ENCODE measurements around the gene MYCBP2. TPM values are rescaled to one million over a fixed set of nuclear protein-coding genes. Genes with fewer than 3 reads are reported as not detected.

The MYCBP2 gene
- total and polyA plus RNA-seq, 4 experiments from 2014 or later = 13.3 to 197 (median 118) TPM

DNA sequence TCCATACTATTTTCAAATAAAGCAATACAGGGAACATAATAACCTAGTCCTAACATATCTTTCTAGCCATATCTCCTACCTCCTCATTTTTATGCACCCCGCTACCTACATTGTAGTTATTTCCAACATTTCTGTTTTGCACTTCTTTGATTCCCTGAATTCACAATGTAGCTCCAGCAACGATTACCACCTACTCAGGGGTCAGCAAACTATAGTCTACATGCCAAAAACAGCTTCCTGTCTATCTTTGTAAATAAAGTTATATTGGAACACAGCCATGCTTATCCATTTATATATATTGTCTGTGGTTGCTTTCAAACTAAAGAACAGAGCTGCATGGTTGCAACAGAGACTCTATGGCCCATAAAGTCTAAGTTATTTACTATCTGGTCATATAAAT, 16.7 kb downstream of the MYCBP2 start:
- Mint-ChIP-seq H3K27me3 (no peaks in the 10 kb centered on the region), H3K9me3 (no peaks in the 10 kb centered on the region), H3K27ac (peak overlapping the region in 1 of 7 donors; percentile 35), H3K4me1 (peaks cover 78 to 94% (median 89%) of the 10 kb centered on the region in 4 donors), H3K4me3 (peak overlapping the region in 5 of 8 donors; percentile 23 to 65 (median 41)), H3K36me3 (no peaks in the 10 kb centered on the region)
- no peak for DNase-seq
- no peak overlapping the region for H3K4me3 ChIP-seq (ENCODE audit: low read length in 2 of 2)
- POLR2A ChIA-PET (ENCODE audit: partially characterized antibody) = interaction anchor here (0.7 to 1.7 kb wide), 3 partner anchors 9 to 19 kb away, joined by 3 to 6 read pairs (median 5); no protein-coding TSS in a partner anchor
- H3K27ac ChIP-seq (ENCODE audit: low read depth, low read length) = no peak overlapping the region
- no peaks in the 10 kb centered on the region for H3K36me3 ChIP-seq (ENCODE audit: insufficient read depth, low read length)
- H3K4me1 ChIP-seq (ENCODE audit: insufficient read depth, low read length) = peaks cover 96% of the 10 kb centered on the region
- H3K9me3 ChIP-seq (ENCODE audit: control insufficient read depth in 1 of 2, low read length in 2 of 2) = no peaks in the 10 kb centered on the region
- H3K27me3 ChIP-seq (ENCODE audit: insufficient read depth, low read length) = no peaks in the 10 kb centered on the region
- CTCF ChIA-PET (ENCODE audit: partially characterized antibody) = interaction anchor here (1.4 kb wide), 1 partner anchor 16 kb away, joined by 3 read pairs; no protein-coding TSS in a partner anchor
- intact Hi-C loops (cut with micrococcal nuclease) = loop anchor here (5.0 kb wide), 1 partner anchor 33 kb away; no protein-coding TSS in a partner anchor

DNA sequence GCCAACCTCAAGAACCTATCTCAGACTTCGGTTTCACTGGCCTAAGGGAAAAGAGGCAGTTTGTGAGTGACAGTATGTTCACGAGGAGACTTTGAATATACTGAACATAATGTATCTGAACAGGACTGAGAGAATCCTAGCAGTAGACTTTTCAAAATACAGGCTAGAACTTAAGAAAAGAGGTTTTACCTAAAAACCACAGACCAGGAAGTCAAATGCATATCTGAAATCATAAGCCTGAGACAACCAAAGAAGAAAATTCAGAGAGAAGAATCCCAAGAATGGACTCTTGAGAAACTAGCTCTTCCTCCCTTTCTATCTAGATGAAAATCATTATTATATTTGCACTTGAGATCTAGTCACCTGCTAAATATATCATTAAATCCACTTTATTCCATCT, 17.6 kb downstream of the MYCBP2 start:
- CTCF ChIA-PET (ENCODE audit: partially characterized antibody) = interaction anchor here (1.4 kb wide), 1 partner anchor 17 kb away, joined by 3 read pairs; no protein-coding TSS in a partner anchor
- Mint-ChIP-seq H3K27me3 (no peaks in the 10 kb centered on the region), H3K9me3 (no peaks in the 10 kb centered on the region), H3K4me3 (peak overlapping the region in 7 of 8 donors; percentile 23 to 86 (median 39)), H3K27ac (peak overlapping the region in 4 of 7 donors; percentile 5 to 69 (median 60)), H3K4me1 (peaks cover 74 to 91% (median 85%) of the 10 kb centered on the region in 4 donors), H3K36me3 (peaks cover 2% of the 10 kb centered on the region in 2 donors)
- no peak overlapping the region for H3K4me3 ChIP-seq (ENCODE audit: low read length in 2 of 2)
- peaks cover 94% of the 10 kb centered on the region for H3K4me1 ChIP-seq (ENCODE audit: insufficient read depth, low read length)
- intact Hi-C loops (cut with micrococcal nuclease) = loop anchor here (2.0 kb wide), 1 partner anchor 18 kb away; the partner anchor contains the start of gene MYCBP2
- no peaks in the 10 kb centered on the region for H3K27me3 ChIP-seq (ENCODE audit: insufficient read depth, low read length)
- POLR2A ChIA-PET (ENCODE audit: partially characterized antibody) = interaction anchor here (1.7 to 2.4 kb wide), 2 partner anchors 17 to 20 kb away, joined by 6 to 13 read pairs; partner anchors contain the start of gene MYCBP2
- H3K36me3 ChIP-seq (ENCODE audit: insufficient read depth, low read length) = no peaks in the 10 kb centered on the region
- H3K27ac ChIP-seq (ENCODE audit: low read depth, low read length) = no peak overlapping the region
- DNase-seq = no peak
- no peaks in the 10 kb centered on the region for H3K9me3 ChIP-seq (ENCODE audit: control insufficient read depth in 1 of 2, low read length in 2 of 2)

DNA sequence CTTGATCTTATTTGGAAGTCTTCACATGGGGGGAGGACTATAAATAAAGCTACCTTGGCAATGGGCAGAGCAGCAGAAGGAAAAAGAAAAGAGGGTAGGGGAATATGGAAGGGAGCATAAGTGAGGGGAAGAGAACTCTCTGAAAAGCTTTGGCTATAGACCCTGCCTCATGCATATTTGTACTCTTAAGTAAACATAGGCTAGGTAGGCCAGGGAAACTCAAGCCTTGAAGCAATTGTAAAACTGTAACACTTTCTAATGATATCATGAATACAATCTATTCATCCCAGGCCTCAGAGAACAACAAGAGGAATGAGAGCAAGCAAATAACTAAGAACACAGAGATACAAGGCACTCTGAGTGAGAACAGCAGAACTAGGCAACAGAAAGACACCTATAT, 20.4 kb downstream of the MYCBP2 start:
- Mint-ChIP-seq H3K27ac (peak overlapping the region in 6 of 7 donors; percentile 18 to 65 (median 47)), H3K36me3 (peaks cover 3 to 4% of the 10 kb centered on the region in 2 donors)
- intact Hi-C loops (cut with micrococcal nuclease) = loop anchor here (1.0 kb wide), 1 partner anchor 8 kb away; no protein-coding TSS in a partner anchor

DNA sequence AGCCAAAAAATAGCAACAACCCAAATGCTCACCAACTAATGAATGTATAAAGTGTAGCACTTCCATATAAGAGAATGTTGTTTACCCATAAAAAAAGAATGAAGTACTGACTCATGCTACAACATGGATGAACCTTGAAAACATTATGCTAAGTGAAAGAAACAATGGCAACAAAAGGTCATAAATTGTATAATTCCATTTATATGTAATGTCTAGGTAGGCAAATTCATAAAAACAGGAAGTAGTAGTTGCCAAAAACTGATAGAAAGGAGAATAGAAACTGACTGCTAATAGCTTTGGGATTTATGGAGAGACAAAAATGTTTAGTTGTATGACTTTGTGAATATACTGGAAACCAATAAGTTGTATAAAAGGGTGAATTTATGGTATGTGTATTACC, 21.6 kb downstream of the MYCBP2 start:
- no peaks in the 10 kb centered on the region for H3K36me3 ChIP-seq (ENCODE audit: insufficient read depth, low read length)
- H3K4me3 ChIP-seq (ENCODE audit: low read length in 2 of 2) = no peak overlapping the region
- H3K27me3 ChIP-seq (ENCODE audit: insufficient read depth, low read length) = no peaks in the 10 kb centered on the region
- Mint-ChIP-seq H3K4me1 (peaks cover 69 to 93% (median 78%) of the 10 kb centered on the region in 4 donors), H3K27ac (peak overlapping the region in 2 of 7 donors; percentile 7 to 12), H3K4me3 (peak overlapping the region in 4 of 8 donors; percentile 3 to 51 (median 20)), H3K9me3 (no peaks in the 10 kb centered on the region), H3K27me3 (no peaks in the 10 kb centered on the region), H3K36me3 (peaks cover 3 to 4% of the 10 kb centered on the region in 2 donors)
- peaks cover 72% of the 10 kb centered on the region for H3K4me1 ChIP-seq (ENCODE audit: insufficient read depth, low read length)
- ChIA-PET CTCF (ENCODE audit: partially characterized antibody) (no interaction called here), POLR2A (ENCODE audit: partially characterized antibody) (interaction anchor here (1.3 kb wide), 1 partner anchor 24 kb away, joined by 4 read pairs; no protein-coding TSS in a partner anchor)
- H3K9me3 ChIP-seq (ENCODE audit: control insufficient read depth in 1 of 2, low read length in 2 of 2) = no peaks in the 10 kb centered on the region
- intact Hi-C loops (cut with micrococcal nuclease) = no loop called here
- H3K27ac ChIP-seq (ENCODE audit: low read depth, low read length) = no peak overlapping the region
- no peak for DNase-seq

More for the DNA sequence above, 20.4 kb downstream of the MYCBP2 start:
- no peaks in the 10 kb centered on the region for H3K9me3 Mint-ChIP-seq
- H3K4me1 ChIP-seq (ENCODE audit: insufficient read depth, low read length) = peaks cover 75% of the 10 kb centered on the region
- H3K4me3 ChIP-seq (ENCODE audit: low read length in 2 of 2) = no peak overlapping the region
- H3K27me3 ChIP-seq (ENCODE audit: insufficient read depth, low read length) = no peaks in the 10 kb centered on the region
- peaks cover 72 to 94% (median 80%) of the 10 kb centered on the region in 4 donors for H3K4me1 Mint-ChIP-seq
- no peaks in the 10 kb centered on the region for H3K27me3 Mint-ChIP-seq
- H3K4me3 Mint-ChIP-seq = peak overlapping the region in 6 of 8 donors; percentile 10 to 64 (median 49)
- DNase-seq = no peak
- H3K9me3 ChIP-seq (ENCODE audit: control insufficient read depth in 1 of 2, low read length in 2 of 2) = no peaks in the 10 kb centered on the region
- CTCF ChIA-PET (ENCODE audit: partially characterized antibody) = interaction anchor here (2.0 kb wide), 1 partner anchor 20 kb away, joined by 10 read pairs; the partner anchor contains the start of gene MYCBP2
- POLR2A ChIA-PET (ENCODE audit: partially characterized antibody) = interaction anchor here (1.3 kb wide), 1 partner anchor 23 kb away, joined by 4 read pairs; no protein-coding TSS in a partner anchor
- H3K36me3 ChIP-seq (ENCODE audit: insufficient read depth, low read length) = no peaks in the 10 kb centered on the region
- H3K27ac ChIP-seq (ENCODE audit: low read depth, low read length) = no peak overlapping the region

DNA sequence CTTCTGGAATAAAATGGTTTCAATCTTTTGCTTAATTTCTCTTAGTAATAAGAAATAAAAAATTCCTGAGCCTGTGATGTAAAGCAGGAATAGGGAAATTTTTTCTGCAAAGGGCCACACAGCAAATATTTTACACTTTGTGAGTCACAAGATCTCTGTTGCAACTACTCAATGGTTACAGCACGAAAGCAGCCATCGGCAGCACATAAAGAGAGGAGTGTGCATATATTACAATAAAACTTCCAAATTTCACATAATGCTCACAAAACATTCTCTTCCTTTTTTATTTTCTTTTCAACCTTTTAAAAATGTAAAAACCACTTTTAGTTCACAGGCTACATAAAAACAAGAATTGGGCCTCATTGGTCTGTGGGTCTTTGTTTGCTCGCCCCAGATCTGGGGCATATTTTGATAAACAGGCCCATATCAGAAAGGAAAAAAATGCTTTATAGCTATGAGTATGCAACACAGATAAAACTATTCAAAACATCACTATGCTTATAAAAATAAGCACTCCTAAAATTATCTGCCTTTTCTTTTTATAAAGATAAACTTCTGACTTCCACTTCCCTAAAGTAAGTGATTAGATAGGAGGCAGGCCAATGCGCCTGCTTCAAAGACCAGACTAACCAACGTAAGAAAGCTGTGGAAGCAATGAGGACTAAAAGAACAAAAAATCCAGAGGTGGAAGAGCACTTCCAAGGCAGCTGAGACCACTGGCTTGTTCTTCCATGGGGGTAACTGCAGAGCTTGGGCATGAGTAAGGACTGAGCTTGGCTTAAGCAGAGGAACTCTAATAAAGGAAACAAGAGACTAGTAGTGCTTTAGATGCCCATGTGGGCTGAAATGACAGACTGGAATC, 26.5 kb downstream of the MYCBP2 start:
- H3K4me1 Mint-ChIP-seq = peaks cover 52 to 79% (median 59%) of the 10 kb centered on the region in 4 donors
- peaks cover 12 to 13% of the 10 kb centered on the region in 2 donors for H3K36me3 Mint-ChIP-seq
- Histone ChIP-seq H3K4me1 (ENCODE audit: insufficient read depth, low read length) (peaks cover 60% of the 10 kb centered on the region), H3K36me3 (ENCODE audit: insufficient read depth, low read length) (no peaks in the 10 kb centered on the region), H3K9me3 (ENCODE audit: control insufficient read depth in 1 of 2, low read length in 2 of 2) (no peaks in the 10 kb centered on the region), H3K27me3 (ENCODE audit: insufficient read depth, low read length) (no peaks in the 10 kb centered on the region), H3K27ac (ENCODE audit: low read depth, low read length) (no peak overlapping the region), H3K4me3 (ENCODE audit: low read length in 2 of 2) (no peak overlapping the region)
- POLR2A ChIA-PET (ENCODE audit: partially characterized antibody) = no interaction called here
- H3K4me3 Mint-ChIP-seq = peak overlapping the region in 4 of 8 donors; percentile 9 to 55 (median 34)
- no peaks in the 10 kb centered on the region for H3K9me3 Mint-ChIP-seq
- H3K27me3 Mint-ChIP-seq = no peaks in the 10 kb centered on the region
- H3K27ac Mint-ChIP-seq = peak overlapping the region in 1 of 7 donors; percentile 58
- intact Hi-C loops (cut with micrococcal nuclease) = no loop called here
- DNase-seq = no peak
- CTCF ChIA-PET (ENCODE audit: partially characterized antibody) = no interaction called here

DNA sequence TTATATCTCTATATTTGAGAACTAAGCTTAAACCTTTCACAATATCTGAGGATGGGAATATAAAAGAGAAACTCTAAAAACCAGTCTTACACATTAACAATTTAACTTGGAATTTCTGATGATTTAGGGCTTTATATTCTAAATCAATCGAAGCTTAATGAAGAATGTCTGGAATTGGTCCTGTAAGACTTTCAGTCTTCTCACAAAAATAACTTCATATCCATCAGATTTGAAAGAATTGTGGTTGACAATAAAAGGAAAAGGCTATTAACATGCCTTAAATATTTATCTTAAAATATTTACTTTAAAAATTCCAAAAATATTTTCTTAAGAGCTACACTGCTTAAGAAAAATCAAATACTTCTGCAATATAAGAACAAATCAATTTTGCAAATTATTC, 27.3 kb downstream of the MYCBP2 start:
- no peaks in the 10 kb centered on the region for H3K27me3 Mint-ChIP-seq
- H3K27ac Mint-ChIP-seq = no peak overlapping the region
- H3K27me3 ChIP-seq (ENCODE audit: insufficient read depth, low read length) = no peaks in the 10 kb centered on the region
- peaks cover 19% of the 10 kb centered on the region in 2 donors for H3K36me3 Mint-ChIP-seq
- no peaks in the 10 kb centered on the region for H3K9me3 Mint-ChIP-seq
- no peak overlapping the region for H3K27ac ChIP-seq (ENCODE audit: low read depth, low read length)
- no peak overlapping the region for H3K4me3 Mint-ChIP-seq
- no peak overlapping the region for H3K4me3 ChIP-seq (ENCODE audit: low read length in 2 of 2)
- no peak for DNase-seq
- peaks cover 48 to 75% (median 58%) of the 10 kb centered on the region in 4 donors for H3K4me1 Mint-ChIP-seq
- intact Hi-C loops (cut with micrococcal nuclease) = loop anchor here (2.0 kb wide), 1 partner anchor 13 kb away; no protein-coding TSS in a partner anchor
- H3K9me3 ChIP-seq (ENCODE audit: control insufficient read depth in 1 of 2, low read length in 2 of 2) = no peaks in the 10 kb centered on the region
- H3K4me1 ChIP-seq (ENCODE audit: insufficient read depth, low read length) = peaks cover 53% of the 10 kb centered on the region
- CTCF ChIA-PET (ENCODE audit: partially characterized antibody) = interaction anchor here (0.7 to 1.4 kb wide), 3 partner anchors 8 to 179 kb away, joined by 3 read pairs; partner anchors contain the start of gene MYCBP2
- POLR2A ChIA-PET (ENCODE audit: partially characterized antibody) = no interaction called here
- H3K36me3 ChIP-seq (ENCODE audit: insufficient read depth, low read length) = peaks cover 2% of the 10 kb centered on the region
